ACHN (cell line): ENCODE results near the gene CYP46A1.
"Not testable (repeated sequence)": the region's sequence is repeated elsewhere in the genome, so short reads cannot be mapped to it uniquely, and the experiment has no call there.

ENCODE experiments used
- DNase-seq: peaks from one replicate; pipeline ENCODE4 v3.0.0-alpha.2; 2015
- in situ Hi-C: cut with HindIII; loops from 2 replicates; pipeline ENCODE4 v1.10.0; 2017; ENCODE audit warnings: low sequenced_read_pairs, low pct_ligation_motif_present, low pct_unique_long_range_greater_than_20kb

The CYP46A1 gene

DNA sequence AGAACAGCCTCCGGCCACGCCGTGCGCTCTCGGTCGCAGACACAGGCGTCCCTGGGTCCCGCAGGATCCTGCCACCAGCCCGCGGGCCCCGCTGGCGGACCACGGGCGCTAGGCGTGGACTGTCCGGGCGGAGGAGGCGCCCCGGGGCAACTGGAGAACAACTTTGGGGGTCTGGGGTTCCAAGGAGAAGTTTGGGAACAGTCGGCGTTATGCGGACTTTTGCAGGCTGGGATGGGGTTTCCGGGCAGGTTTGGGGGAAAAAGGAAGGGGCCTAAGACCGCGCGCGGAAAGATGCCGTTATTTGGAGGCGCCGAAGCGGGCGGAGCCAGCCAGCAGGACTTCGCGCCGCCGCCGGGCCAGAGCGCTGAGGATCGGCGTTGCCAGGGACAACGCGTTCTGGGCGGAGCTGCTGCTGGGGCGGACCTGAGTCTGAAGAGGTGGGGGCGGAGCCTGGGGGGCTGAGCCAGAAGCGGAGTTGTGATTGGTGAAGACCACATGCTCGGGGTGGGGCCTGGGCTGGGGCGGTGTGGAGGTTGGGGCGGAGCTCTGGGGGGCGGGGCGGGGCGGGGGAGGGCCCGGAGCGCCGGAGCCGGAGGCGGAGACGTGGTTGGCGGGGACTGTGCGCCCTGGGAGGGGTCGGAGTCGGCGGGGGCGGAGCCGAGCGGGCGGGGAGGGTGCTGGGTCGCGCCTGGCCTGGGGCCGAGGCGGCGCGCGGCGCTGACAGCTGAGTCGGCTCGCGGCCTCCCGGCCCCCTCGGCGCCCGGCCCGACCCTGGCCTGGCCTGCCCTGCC, at the start of gene CYP46A1:
CYP46A1 (plus strand) TSS at position 680 of the 791 bp plus-strand sequence. CDS start 120 bp downstream, outside the sequence.
- DNase-seq, result peak; percentile 97
- in situ Hi-C loops, result no loop called here

DNA sequence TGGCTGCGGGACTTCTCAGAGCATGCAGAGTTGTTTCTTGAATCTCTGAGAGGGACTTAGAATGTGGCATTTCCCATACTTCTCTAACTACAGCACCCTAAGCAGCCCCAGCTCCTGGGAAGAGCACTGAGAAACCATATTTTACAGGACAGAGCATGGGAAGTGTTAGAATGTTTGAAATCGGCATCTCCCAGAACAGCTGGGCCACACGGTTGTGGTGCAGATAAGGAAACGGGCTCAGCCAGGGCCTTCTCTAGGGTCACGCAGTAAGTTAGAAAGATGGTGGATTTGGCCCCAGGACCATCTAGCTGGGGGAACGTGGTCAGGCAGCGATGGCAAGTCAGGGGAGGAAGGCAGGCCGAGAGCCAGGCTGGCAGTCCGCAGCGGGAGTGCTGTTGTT, 49.7 kb upstream of the CYP46A1 start:
- in situ Hi-C loops, result no loop called here

DNA sequence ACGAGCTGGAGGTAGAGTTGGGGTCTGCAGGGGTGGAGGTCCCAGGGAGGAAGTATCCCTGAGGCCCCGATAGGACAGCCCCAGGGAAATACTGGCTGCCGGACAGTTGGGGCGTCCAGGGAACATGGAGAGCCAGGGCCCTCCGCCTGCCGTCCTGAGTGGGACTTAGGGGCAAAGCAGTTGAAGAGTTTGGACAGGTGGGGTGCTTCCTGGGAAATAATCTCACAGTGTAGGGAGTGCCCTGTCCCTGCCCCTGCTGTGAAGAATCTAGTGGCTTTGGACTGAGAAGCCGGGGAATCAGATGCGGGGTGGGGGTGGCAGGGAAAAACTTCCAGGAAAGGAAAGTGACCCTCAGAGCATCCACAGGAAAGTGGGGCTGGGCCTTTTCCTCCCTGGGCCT, 49.0 kb upstream of the CYP46A1 start:
- no peak for DNase-seq
- in situ Hi-C loops, result no loop called here

More for the DNA sequence above, 49.7 kb upstream of the CYP46A1 start:
- no peak for DNase-seq

DNA sequence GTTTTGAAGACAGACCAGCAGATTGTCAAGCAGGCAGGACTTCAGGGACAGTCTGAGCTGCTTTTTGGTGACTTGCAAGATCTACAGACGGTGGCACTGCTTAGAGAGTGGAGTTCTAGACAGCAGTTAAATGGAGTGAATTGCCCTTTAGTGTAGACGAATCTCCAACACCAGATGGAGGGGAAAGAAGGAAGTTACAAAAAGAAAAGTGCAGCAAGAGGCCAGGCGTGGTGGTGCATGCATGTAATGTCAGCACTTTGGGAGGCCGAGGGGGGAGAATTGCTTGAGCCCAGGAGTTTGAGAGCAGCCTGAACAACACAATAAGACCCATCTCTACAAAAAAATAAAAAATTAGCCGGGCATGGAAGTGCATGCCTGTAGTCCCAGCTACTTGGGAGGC, 47.6 kb upstream of the CYP46A1 start:
- in situ Hi-C loops, result no loop called here
- DNase-seq, result no peak

DNA sequence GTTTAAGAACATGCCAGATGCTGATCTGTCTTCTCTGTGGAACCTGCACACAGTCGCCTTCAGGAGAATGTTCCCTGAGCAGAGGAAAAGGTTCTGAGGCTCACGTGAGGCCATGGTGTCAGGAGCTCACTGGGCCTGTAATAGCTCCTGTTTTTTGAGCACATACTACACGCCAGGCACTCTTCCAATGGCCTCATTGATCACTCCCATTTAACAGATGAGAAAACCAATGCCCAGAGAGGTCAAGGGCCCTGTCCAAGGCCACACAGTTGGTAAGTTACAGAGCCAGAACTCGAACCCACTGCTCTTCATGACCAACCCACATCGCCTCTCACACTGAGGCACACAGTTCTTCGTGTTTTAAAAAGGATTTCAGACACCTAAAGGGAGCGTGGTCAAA, 46.5 kb upstream of the CYP46A1 start:
- in situ Hi-C loops, result no loop called here
- DNase-seq, result no peak

DNA sequence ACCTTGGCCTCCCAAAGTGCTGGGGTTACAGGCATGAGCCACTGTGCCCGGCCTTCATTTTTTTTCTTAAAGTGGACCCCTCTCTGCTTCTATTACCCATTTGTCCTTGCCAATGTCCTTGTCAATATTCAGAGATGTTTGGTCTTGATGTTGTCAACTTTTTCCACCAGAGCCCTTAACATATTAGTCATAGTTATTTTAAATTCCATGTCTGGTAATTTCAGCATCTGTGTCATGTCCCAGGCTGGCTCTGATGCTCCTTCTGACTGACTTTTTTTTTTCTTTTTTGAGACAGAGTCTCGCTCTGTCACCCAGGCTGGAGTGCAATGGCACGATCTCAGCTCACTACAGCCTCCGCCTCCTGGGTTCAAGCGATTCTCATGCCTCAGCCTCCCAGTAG, 41.3 kb upstream of the CYP46A1 start:
- DNase-seq, in situ Hi-C loops: not testable (repeated sequence)

DNA sequence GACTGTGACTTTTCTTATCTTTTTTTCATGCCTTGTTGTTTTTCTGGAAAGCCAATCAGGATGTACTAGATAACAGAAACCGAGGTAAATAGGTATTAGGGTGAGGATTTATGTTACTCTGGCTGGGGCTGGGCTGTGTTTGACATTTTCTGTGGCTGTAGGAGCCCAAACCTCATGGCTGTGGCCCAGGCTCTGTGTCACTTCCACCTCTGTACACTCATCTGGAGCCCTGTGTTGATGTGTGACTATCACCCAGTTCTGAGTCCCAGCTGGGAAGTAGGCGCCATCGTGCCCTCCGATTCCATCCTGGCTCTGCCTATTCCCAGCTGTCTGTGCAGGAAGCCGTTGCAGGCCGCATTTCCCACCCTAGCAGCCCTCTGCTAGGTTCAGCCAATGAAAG, 40.8 kb upstream of the CYP46A1 start:
- DNase-seq, result no peak
- in situ Hi-C loops, result no loop called here

DNA sequence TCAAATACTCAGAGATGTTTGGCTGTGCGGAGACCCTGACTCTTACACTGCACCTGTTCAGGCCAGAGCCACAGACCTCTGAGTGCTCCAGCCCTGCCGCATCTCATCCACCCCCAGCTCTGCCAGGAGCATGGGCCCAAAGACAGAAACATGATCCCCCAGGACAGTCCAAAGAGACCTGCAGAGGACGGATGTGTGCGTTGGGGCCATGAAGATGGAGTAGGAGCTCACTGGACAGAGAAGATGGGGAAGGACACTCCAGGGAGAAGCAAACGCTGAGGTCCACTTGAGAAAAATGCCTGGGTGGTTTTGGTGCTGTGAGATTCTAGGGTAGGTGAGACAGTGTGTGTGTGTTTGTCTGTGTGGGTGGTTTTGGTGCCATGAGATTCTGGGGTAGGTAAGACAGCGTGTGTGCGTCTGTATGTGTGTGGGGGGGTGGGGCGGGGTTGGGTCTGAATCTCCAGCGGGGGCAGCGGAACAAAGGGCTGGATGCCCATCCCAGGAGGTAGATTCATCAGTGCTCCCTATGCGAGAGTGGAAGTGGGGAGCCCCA, 40.0 kb upstream of the CYP46A1 start:
- in situ Hi-C loops, result no loop called here
- no peak for DNase-seq

DNA sequence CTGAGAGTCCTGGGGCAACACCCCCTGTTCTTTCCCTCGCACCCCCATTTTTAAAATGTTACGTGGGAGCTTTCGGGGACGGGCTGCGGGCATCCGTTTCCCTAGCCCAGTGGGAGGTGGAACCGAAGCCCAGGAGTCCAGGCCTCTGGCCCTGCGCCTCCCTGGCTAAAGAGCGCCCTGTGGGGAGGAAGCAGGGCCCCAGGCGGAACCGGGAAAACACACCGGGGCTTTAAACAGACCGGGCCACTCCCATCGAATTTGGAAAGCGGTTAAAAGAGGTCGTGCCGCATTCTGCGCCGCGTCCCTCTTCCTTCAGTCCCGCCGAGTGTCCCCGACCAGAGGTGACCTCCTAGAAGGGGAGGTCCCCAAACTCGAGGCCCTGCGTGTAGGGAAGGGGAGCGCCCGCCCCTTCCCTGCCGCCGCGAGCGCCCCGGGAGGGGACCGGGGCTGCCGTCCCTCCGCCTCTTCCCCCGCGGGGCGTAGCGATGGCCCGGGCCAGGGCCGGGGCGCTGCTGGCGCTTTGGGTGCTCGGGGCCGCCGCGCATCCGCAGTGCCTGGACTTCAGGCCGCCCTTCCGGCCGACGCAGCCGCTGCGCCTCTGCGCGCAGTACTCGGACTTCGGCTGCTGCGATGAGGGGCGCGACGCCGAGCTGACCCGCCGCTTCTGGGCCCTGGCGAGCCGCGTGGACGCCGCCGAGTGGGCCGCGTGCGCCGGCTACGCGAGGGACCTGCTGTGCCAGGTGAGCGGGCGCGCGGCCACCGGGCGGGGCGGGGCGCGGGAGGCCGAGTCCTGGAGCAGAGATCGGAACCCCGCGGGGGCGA, 39.2 kb upstream of the CYP46A1 start, which contains the start of gene HHIPL1:
HHIPL1 (plus strand) TSS at position 407 of the 822 bp plus-strand sequence; CDS start at position 486, 79 bp downstream.
- in situ Hi-C loops, result no loop called here
- no peak for DNase-seq

DNA sequence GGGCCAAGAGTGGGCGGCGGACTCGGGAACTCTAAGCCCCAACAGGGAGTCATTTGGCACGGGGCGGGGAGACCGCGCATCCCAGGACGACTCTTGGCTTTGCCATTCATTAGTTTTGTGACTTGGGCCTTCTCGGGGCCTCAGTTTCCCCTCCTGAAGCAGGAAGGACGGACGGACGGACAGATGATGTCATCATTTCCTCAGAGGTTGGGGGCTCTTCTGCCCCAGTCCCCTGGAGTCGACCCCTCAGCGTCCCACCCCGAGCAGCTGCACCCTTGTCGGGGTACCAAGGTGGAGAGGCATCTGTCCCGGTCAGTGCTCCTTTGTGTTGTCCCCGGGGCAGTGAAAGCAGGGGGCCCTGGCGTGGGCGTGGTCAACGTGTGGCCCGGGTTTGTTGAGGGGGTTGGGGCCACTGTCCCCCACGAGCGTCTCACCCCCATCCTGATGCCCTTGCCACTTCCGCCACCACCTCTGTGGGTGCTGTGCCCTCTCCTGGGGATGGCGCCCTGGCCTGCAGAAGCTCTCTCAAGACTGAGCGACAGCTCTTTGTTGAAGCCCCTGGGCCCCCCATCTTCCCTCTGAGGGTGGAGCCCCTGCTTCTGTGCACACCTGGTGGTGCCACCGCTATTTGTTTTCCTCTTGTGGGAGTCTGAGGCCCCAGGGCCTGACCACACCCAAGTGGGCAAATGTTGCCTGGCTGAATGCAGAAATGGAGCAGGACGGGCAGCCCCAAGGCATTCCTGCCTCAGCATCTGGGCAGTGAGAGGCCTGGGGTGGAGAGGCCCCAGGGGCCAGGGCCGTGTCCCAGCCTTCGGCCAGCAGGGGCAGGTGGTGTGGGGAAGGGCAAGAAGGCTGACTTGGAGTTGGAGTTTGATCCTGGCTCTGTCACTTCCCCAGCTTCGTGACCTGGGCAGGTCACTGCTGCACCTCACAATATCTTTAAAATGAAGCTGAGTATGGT, 38.3 kb upstream of the CYP46A1 start:
- in situ Hi-C loops, result no loop called here
- no peak for DNase-seq

DNA sequence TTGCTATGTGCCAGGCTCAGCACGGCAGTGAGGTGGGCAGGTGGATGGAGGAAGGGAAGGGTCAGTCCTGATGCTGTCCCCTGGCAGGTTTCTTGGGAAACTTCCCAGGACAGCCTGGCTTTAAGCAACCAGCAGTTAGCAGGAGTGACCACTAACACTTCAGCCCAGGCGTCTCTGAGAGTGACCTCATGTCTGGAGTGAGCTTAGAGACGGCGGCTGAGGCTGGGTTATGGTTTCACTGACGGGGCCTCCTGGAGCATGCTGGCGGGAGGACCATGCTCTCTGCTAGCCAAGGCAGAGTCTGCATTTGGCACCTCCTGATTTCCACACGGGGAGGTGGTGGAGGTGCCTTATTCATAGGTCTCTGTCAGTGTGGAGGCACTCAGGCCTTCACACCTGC, 36.7 kb upstream of the CYP46A1 start:
- in situ Hi-C loops, result no loop called here
- DNase-seq, result no peak

DNA sequence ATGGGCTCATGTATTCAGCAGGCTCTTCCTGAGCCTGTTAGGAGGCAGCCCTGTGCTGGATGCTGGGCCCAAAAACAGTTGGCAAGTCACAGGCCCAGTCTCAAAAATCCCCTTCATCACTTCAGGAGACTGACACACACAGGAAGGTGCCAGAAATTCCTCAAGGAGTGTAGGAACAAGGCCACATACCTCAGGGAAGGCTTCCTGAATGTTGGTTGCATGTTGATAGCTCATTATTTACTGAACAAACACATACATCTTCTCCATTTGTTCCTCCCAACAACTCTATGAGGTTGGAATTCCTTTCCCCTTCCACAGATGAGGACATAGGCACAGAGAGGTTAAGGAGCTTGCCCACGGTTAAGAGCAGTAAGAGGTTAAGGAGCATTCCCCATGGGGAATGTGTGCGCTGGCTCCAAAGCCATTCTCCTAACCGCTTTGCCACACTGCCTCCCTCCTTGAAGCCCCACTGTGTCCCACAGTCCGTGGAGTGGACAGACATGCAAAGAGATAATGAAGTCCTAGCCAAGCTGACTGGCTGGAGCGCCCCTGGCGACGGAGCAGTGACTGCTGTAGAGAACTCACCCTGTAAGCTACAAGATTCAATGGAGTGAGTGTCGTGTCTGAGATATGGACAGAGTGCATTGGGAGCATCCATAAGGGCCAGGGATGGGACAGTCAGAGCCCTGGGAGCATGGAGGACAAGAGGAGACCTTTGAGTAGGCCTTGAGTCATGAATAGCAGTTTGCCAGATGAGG, 35.9 kb upstream of the CYP46A1 start:
- no peak for DNase-seq
- in situ Hi-C loops, result no loop called here

DNA sequence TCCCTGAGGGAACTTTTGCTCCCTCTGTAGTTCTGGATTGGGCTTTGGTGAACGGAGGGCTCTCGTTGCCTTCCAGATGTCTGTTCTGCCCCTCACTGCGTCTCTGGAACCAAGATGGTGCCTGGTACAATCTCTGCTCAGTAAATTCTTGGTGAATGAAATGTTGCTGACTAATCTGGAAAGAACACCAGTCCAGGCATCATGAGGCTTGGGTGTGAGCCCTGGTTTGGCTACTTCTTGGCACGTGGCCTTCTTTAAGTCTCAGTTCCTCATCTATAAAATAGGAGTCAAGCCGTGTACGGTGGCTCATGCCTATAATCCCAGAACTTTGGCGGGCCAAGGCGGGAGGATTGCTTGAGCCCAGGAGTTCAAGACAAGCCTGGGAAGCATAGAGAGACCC, 34.9 kb upstream of the CYP46A1 start:
- DNase-seq, result no peak
- in situ Hi-C loops, result no loop called here

DNA sequence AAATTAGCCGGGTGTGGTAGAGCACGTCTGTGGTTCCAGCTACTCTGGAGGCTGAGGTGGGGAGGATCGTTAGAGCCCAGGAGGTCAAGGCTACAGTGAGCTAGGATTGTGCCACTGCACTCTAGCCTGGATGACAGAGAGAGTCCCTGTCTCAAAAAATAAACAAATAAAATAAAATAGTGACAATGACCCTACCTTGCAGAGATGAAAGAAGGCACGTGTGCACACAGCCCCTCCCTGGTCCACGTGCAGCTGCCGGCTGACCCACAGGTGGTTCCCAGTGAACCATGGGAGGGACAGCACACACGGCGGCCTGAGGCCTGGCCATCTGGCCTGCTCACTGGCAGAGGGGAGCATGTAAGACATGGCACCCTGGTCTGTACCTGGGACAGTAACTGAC, 34.5 kb upstream of the CYP46A1 start:
- in situ Hi-C loops, result no loop called here
- DNase-seq, result no peak

DNA sequence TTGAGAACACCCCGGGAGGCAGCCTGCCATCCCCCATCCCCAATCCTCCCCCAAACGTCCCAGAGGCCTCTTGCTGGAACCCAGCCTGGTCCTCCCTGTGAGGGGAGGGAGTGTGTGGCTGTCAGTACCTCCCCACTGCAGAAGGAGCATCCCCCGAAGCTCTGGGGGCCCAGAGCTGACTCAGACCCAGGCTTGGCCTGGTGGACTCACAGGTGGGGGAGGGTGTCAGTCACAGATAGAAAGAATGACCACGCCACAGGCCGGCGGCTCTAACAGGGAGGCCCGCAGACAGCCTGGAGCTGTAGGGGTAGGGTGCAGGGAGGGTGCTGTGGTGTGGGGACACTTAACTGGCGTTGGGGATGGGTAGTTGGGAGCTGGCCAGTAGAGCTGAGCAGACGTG, 33.9 kb upstream of the CYP46A1 start:
- in situ Hi-C loops, result no loop called here
- no peak for DNase-seq

DNA sequence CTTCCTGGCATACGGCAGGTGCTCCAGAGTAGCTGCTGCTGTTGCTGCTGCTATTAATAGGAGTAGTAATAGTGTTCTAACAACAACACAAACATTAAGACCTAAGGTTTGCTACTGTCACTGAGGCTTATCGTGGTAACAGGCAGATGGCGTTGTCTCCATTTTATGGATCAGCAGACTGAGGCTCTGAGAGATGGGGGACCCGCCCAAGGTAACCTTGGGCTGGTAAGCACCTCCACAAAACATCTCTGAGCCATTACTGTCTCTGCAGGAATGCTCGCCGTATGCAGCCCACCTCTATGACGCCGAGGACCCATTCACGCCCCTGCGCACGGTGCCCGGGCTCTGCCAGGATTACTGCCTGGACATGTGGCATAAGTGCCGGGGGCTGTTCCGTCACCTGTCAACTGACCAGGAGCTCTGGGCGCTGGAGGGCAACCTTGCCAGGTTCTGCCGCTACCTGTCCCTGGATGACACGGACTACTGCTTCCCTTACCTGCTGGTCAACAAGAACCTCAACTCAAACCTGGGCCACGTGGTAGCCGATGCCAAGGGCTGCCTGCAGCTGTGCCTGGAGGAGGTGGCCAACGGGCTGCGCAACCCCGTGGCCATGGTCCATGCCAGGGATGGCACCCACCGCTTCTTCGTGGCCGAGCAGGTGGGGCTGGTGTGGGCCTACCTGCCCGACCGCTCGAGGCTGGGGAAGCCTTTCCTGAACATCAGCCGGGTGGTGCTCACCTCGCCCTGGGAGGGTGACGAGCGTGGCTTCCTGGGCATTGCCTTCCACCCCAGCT, 31.9 kb upstream of the CYP46A1 start:
- no peak for DNase-seq
- in situ Hi-C loops, result no loop called here
